ENCODE results near the gene COL27A1.

- no peak for TF ChIP-seq POLR2A (IDR thresholded peaks at IDR 0.05; ENCODE audit: low read depth, low read length)
- no peak for TF ChIP-seq POLR2AphosphoS5 (IDR thresholded peaks at IDR 0.05; ENCODE audit: low read depth, low read length)
- TF ChIP-seq TAF1 (IDR thresholded peaks at IDR 0.05; ENCODE audit: low read depth, low read length): no peak
- no peak for TF ChIP-seq SPI1 (IDR thresholded peaks at IDR 0.05; ENCODE audit: low read depth, low read length)
- no peak for TF ChIP-seq PAX5 (IDR thresholded peaks at IDR 0.05; ENCODE audit: insufficient read depth, low read length, severe bottlenecking)
Measured at GRCh38 chr9:114309096-114309495, 153.8 kb downstream of the COL27A1 start.
